ENCODE measurements around the gene RRAS.
A peak's percentile ranks its signal among the peaks of the same experiment; 100 is the strongest.

The RRAS gene

GRCh38 chr19:49677231-49677900 is 37.4 kb upstream of the RRAS start, which contains the start of gene PRMT1:
PRMT1 (plus strand) TSS chr19:49677271; CDS start chr19:49677281, 10 bp downstream.
- DNase-seq (ENCODE audit: low read depth): peak; percentile 20

GRCh38 chr19:49676784-49677230 is 36.9 kb upstream of the RRAS start:
- peak; percentile 100 for DNase-seq (ENCODE audit: low read depth)

- DNase-seq (ENCODE audit: low read depth): peak; percentile 95
Observed at GRCh38 chr19:49676136-49676783, 36.3 kb upstream of the RRAS start.

GRCh38 chr19:49672131-49672919 is 32.4 kb upstream of the RRAS start:
- DNase-seq (ENCODE audit: low read depth): peak; percentile 57

- peak; percentile 20 for DNase-seq (ENCODE audit: low read depth)
Observed at GRCh38 chr19:49669516-49669915, 29.6 kb upstream of the RRAS start.

- DNase-seq (ENCODE audit: low read depth): no peak
Observed at GRCh38 chr19:49667473-49667872, 27.5 kb upstream of the RRAS start.

- DNase-seq (ENCODE audit: low read depth): no peak
Observed at GRCh38 chr19:49666120-49666444, 26.1 kb upstream of the RRAS start.

GRCh38 chr19:49665351-49666119 is 25.6 kb upstream of the RRAS start, which contains the start of the genes BCL2L12 and IRF3:
BCL2L12 (plus strand) TSS chr19:49665933; CDS start chr19:49666693, 760 bp downstream.
IRF3 (minus strand) TSS chr19:49665857; CDS start chr19:49664838, 1,019 bp downstream.
- peak; percentile 94 for DNase-seq (ENCODE audit: low read depth)

- no peak for DNase-seq (ENCODE audit: low read depth)
Observed at GRCh38 chr19:49665036-49665350, 25.1 kb upstream of the RRAS start.

GRCh38 chr19:49664171-49665035 is 24.5 kb upstream of the RRAS start:
- DNase-seq (ENCODE audit: low read depth): peak; percentile 77

GRCh38 chr19:49663224-49663623 is 23.3 kb upstream of the RRAS start:
- DNase-seq (ENCODE audit: low read depth): no peak

- no peak for DNase-seq (ENCODE audit: low read depth)
Observed at GRCh38 chr19:49662011-49662410, 22.1 kb upstream of the RRAS start.

- no peak for DNase-seq (ENCODE audit: low read depth)
Observed at GRCh38 chr19:49660338-49660961, 20.5 kb upstream of the RRAS start.

- no peak for DNase-seq (ENCODE audit: low read depth)
Observed at GRCh38 chr19:49658566-49659442, 18.9 kb upstream of the RRAS start.

GRCh38 chr19:49658139-49658517 is 18.2 kb upstream of the RRAS start:
- no peak for DNase-seq (ENCODE audit: low read depth)

- DNase-seq (ENCODE audit: low read depth): no peak
Observed at GRCh38 chr19:49657493-49658138, 17.7 kb upstream of the RRAS start.

GRCh38 chr19:49656456-49657109 is 16.6 kb upstream of the RRAS start:
- no peak for DNase-seq (ENCODE audit: low read depth)

GRCh38 chr19:49655570-49656455 is 15.9 kb upstream of the RRAS start:
- DNase-seq (ENCODE audit: low read depth): no peak
